Lower leg skin (tissue), 3 donors: ENCODE data around the gene MCM7.

Experiments used
- POLR2A ChIP-seq, 2 donors: fragments of 450-650 bp; IDR thresholded peaks; one replicate each; pipeline ENCODE4 v1.6.1; 2016 to 2017; ENCODE audit warnings: antibody characterized with exemption in 2 of 2, mild to moderate bottlenecking in 1 of 2, moderate library complexity in 1 of 2
- TF ChIP-seq, protein P1 (sequence below), 3 donors: fragments of 450-650 bp; IDR thresholded peaks; one replicate each; pipeline ENCODE4 v1.5.1; 2016; ENCODE audit warnings: antibody characterized with exemption in 3 of 3, mild to moderate bottlenecking in 3 of 3, moderate library complexity in 2 of 3

GRCh38 chr7:100079024-100079560, 22.1 kb downstream of the MCM7 start:
- TF ChIP-seq, protein P1, sequence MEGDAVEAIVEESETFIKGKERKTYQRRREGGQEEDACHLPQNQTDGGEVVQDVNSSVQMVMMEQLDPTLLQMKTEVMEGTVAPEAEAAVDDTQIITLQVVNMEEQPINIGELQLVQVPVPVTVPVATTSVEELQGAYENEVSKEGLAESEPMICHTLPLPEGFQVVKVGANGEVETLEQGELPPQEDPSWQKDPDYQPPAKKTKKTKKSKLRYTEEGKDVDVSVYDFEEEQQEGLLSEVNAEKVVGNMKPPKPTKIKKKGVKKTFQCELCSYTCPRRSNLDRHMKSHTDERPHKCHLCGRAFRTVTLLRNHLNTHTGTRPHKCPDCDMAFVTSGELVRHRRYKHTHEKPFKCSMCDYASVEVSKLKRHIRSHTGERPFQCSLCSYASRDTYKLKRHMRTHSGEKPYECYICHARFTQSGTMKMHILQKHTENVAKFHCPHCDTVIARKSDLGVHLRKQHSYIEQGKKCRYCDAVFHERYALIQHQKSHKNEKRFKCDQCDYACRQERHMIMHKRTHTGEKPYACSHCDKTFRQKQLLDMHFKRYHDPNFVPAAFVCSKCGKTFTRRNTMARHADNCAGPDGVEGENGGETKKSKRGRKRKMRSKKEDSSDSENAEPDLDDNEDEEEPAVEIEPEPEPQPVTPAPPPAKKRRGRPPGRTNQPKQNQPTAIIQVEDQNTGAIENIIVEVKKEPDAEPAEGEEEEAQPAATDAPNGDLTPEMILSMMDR (IDR thresholded peaks at IDR 0.05), result no peak
- no peak for TF ChIP-seq POLR2A (IDR thresholded peaks at IDR 0.05)
